Left colon (tissue), 2 donors: ENCODE measurements around the gene SPTBN4. TPM values are rescaled to one million over a fixed set of nuclear protein-coding genes. Genes with fewer than 3 reads are reported as not detected.

Experiments used
- ATAC-seq: fragments of 200-7000 bp; cut with Tn5 transposase; one replicate; pipeline ENCODE4 v1.9.1; 2020; ENCODE audit warnings: mild to moderate bottlenecking, moderate library complexity
- DNase-seq, 2 donors: peaks; one replicate each; pipeline ENCODE4 v3.0.0-alpha.2; 2020
- intact Hi-C, 2 donors: fragments of 100-400 bp; cut with DNase I in 1 of 2; cut with micrococcal nuclease in 1 of 2; formaldehyde crosslinking; loops; one replicate each; pipeline versions ENCODE4 v1.11.2 to v1.14.0; 2022; cut with DNase I, micrococcal nuclease
- total RNA-seq, 2 donors: library from RNA; stranded (reverse); fragmentation: NEBNext Ultra II Directional; extraction: Animal tissue kit (Norgen Biotek cat#: 25700); gene quantifications; one replicate each; pipeline ENCODE4 v1.2.1, GENCODE V29; 2021
- donor health status: DM: no; HTN: no; CAD: no.
- donor health status: DM: yes; HTN: yes; CAD: no.

The SPTBN4 gene
- total RNA-seq, 2 donors from 2014 or later: 0.15 to 1.2 TPM

GRCh38 chr19:40567750-40568494, 101.1 kb downstream of the SPTBN4 start:
- no peak for ATAC-seq
- intact Hi-C loops: no loop called here
- no peak for DNase-seq

- ATAC-seq (peak; percentile 96), DNase-seq (peak; percentile 100)
- intact Hi-C loops: no loop called here
Measured at GRCh38 chr19:40570313-40571004, 103.7 kb downstream of the SPTBN4 start.

GRCh38 chr19:40571005-40571318, 104.2 kb downstream of the SPTBN4 start:
- ATAC-seq (no peak), DNase-seq (no peak)
- intact Hi-C loops: no loop called here

- intact Hi-C loops: no loop called here
- ATAC-seq: no peak
Measured at GRCh38 chr19:40571831-40572495, 105.2 kb downstream of the SPTBN4 start.

GRCh38 chr19:40575326-40575725, 108.5 kb downstream of the SPTBN4 start:
- no peak for DNase-seq
- intact Hi-C loops: no loop called here

More at GRCh38 chr19:40571831-40572495, 105.2 kb downstream of the SPTBN4 start:
- DNase-seq: no peak

GRCh38 chr19:40576151-40576584, 109.4 kb downstream of the SPTBN4 start:
- intact Hi-C loops: no loop called here
- ATAC-seq: peak; percentile 26
- no peak for DNase-seq

More at GRCh38 chr19:40575326-40575725, 108.5 kb downstream of the SPTBN4 start:
- ATAC-seq: no peak

- intact Hi-C loops: no loop called here
- DNase-seq: peak; percentile 95
- peak; percentile 100 for ATAC-seq
Measured at GRCh38 chr19:40576585-40577451, 110.0 kb downstream of the SPTBN4 start, which contains the start of gene SHKBP1. TSS of gene SHKBP1 (plus strand) at chr19:40576873. CDS start at chr19:40576900, 27 bp downstream.

GRCh38 chr19:40578442-40578908, 111.7 kb downstream of the SPTBN4 start:
- intact Hi-C loops: no loop called here
- DNase-seq (no peak), ATAC-seq (no peak)

- ATAC-seq (no peak), DNase-seq (no peak)
- intact Hi-C loops: no loop called here
Measured at GRCh38 chr19:40580619-40581018, 113.8 kb downstream of the SPTBN4 start.

GRCh38 chr19:40581531-40581930, 114.7 kb downstream of the SPTBN4 start:
- no peak for ATAC-seq
- intact Hi-C loops: no loop called here

GRCh38 chr19:40582467-40582866, 115.7 kb downstream of the SPTBN4 start:
- ATAC-seq (no peak), DNase-seq (no peak)
- intact Hi-C loops: no loop called here

More at GRCh38 chr19:40581531-40581930, 114.7 kb downstream of the SPTBN4 start:
- no peak for DNase-seq

- DNase-seq: no peak
- intact Hi-C loops: no loop called here
- ATAC-seq: no peak
Measured at GRCh38 chr19:40583283-40583682, 116.5 kb downstream of the SPTBN4 start.

- no peak for ATAC-seq
- intact Hi-C loops: no loop called here
- DNase-seq: no peak
Measured at GRCh38 chr19:40584007-40584406, 117.2 kb downstream of the SPTBN4 start.

GRCh38 chr19:40585241-40585981, 118.6 kb downstream of the SPTBN4 start:
- DNase-seq: no peak
- ATAC-seq: no peak
- intact Hi-C loops: no loop called here

- ATAC-seq: no peak
- DNase-seq: no peak
- intact Hi-C loops: no loop called here
Measured at GRCh38 chr19:40585982-40586422, 119.2 kb downstream of the SPTBN4 start.

- DNase-seq (no peak), ATAC-seq (no peak)
- intact Hi-C loops: no loop called here
Measured at GRCh38 chr19:40586611-40587010, 119.8 kb downstream of the SPTBN4 start.

- intact Hi-C loops: no loop called here
- ATAC-seq: no peak
- no peak for DNase-seq
Measured at GRCh38 chr19:40588110-40588854, 121.5 kb downstream of the SPTBN4 start.
